Activated CD4-positive, CD25-positive, alpha-beta regulatory T cell treated with anti-CD3 and anti-CD28 coated beads, Interleukin-2, amount 50 U/mL, for 16 hours (primary cell): ENCODE measurements around the gene KIF1A.
A peak's percentile ranks its signal among the peaks of the same experiment; 100 is the strongest.
"Not testable (repeated sequence)": the region's sequence is repeated elsewhere in the genome, so short reads cannot be mapped to it uniquely, and the experiment has no call there.

Experiments used
- DNase-seq: peaks from one replicate; pipeline ENCODE4 v3.0.0-alpha.2; 2020; ENCODE audit warnings: low read depth, low spot score

KIF1A gene

DNA sequence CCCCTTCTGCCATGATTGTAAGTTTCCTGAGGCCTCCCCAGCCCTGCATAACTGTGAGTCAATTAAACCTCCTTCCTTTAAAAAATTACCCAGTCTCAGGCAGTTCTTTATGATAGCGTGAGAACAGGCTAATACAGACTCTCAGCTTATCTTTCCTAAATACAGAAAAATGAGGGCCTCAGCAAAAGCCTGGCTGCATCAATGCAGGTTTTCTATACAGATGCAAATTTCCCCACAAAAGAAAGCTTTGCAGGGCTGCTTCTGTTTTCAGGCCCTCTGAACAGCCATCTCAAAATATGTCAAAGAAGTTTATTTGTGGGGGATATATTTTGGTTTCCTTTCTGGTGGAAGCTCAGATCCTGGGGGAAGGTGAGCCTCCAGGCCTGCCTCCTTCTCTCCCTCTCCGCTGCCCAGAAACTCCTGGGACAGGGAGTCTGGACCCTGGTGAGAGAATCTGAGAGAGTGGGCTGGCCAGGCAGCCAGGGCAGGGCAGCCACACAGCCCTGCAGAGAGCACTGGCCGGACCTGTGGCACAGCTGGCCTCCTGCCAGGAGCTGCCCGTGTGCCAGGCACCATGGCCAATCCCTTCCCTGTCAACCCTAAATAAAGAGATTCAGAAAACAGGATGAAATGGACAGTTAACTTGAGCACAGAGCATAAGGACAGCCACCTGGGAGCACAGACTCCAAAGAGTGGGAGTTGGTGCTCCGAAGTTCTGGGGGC is 27.0 kb upstream of the KIF1A start:
- no peak for DNase-seq

DNA sequence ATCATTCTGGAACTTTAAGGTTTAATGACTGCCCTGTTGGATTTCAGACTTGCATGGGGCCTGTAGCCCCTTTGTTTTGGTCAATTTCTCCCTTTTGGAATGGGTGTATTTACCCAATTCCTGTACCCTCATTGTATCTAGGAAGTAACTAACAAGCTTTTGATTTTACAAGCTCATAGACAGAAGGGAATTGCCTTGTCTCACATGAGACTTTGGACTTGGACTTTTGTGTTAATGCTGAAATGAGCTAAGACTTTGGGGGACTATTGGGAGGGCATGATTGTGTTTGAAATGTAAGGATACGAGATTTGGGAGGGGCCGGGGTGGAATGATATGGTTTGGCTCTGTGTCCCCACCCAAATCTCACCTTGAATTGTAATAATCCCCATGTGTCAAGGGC is 26.3 kb upstream of the KIF1A start:
- not testable (repeated sequence) for DNase-seq

DNA sequence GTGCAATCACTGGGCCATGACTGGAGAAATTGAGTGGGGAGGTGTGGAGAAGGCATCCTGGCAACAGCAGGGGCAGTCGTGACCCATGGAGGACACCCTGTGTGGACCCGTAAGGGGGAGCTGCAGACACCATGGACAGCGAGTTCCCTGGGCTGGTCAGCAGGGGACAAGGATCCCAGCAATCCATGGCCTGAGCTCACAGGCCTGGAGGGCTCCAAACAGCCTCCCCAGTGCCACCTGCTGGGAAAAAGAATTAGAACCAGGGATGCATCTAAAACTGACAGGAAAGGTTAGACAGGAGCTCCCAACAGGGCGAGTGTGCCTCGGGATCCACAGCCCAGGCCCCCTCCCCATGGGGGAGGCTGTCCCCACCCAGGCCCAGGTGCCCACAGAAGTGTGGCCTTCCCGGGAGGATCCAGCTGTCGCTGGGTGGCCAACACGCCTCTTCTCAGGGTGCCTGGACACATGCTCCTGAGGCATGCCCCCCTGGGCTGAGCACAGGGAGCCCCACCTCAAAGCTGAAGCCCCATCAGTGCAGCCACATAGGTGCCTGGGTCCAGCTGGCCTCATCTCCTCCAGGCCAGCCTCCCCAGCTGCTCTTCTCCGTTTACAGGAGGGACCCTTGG is 20.5 kb upstream of the KIF1A start:
- no peak for DNase-seq

DNA sequence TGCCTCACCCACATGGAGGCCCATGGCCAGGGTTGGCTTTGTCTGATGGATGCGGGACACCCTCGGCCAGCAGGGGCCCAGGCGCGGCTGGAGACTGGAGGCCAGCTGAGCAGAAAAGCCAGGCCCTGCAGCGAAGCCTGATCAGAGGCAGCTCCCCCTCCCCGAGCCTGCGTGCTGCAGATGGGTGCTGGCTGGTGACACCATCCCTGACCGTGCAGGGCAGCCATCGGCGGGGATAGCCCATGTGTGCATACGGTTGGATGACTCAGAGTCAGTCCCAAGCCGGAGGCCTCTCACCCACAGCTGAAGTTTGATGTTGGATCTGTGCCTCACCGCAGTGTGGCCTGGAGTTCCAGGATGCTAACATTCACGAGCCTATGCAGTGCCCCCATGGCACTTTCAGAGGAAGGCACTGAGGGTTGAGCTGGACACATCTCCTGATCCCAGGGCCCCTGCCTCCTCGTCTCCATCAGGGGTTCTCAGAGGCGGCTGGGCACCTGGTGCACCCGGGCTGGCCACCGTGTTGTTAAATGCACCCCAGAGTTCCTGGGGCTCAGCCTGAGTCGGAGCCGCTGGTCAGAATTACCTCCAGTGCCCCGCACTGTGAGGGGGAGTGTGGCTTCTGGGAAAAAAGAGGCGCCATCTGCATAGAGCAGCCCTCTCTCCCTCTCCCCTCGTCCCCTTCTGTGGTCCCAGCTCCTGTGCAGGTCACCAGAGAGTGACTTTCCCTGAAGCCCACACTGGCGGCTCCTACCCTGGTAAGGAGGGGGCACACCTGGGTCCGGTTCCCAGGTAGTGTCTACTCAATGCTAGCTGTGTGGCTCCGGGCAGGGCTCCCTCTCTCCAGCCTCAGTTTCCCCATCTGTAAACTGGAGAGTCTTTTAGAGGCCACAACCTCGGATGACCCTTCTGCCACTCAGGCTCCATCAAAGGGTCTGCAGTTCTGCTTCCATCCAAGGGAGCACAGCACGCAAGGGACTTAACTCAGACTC is 19.4 kb upstream of the KIF1A start:
- no peak for DNase-seq

DNA sequence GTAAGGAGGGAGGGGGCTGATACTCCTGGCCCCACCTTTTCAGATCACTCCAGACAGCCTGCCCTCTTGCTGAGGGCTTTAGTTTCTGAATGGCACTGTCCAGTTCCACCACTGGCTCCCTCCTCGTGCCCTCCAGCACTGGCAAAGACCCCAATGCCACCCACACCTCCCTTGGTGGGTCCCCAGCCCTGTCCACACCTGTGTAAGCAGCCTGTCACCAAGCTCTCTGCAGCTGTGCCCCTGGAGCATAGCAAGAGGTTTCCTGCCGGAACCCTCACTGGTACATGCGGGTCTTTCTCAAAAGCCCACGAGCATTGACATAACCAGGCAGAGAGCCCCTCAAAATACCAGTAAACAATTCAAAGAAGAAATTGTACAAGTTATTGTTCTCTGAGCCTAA is 17.6 kb upstream of the KIF1A start:
- no peak for DNase-seq

DNA sequence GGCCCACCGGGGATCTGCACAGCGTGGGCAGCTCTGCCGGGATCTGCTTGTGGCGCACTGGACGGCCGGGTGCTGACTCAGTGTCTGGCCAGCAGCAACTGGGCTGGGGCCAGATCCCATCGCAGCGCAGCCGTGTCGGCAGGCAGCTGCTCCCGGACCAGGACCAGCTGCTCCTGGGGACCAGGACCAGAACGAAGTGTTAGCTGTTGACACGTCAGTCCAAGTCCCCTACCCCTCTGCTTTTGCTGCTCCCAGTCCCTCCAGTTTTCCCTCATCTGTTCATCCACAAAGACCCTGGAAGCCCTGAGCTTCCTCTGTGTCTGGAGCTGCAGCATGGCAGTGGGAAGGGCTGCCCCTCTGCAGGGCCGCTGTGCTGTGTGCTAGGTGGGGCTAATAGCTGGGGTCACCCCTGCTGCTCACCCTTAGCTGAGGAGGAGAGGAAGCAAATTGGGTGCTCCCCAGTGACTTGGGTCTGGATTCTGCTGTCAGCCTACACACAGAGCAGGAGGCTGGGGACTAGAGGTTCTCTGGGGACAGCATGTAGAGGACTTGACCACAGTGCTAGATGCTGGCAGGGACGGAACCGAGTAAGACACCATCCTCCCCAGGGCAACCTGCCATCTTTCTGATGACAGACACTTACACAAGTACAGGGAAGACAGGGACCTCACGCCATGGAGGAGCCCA is 16.9 kb upstream of the KIF1A start:
- no peak for DNase-seq

DNA sequence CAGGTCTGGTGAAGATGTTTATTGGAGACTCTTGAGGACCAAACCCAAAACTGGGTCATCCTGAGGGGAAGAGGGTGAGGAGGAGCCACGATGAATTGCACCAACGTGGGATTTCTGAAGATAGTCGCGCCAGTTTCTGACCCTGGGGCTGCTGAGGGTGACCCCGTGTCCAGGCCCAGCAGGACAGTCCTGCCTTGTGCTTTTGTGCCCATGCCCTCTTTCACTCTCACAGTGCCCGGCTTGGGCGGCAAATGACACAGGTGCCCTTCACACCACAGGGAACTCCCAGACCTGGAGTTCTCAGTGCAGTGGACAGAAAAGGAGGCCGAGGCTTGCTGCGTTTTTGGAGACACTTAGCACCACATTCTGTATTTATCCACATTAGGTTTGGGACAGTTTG is 15.5 kb upstream of the KIF1A start:
- DNase-seq: no peak

DNA sequence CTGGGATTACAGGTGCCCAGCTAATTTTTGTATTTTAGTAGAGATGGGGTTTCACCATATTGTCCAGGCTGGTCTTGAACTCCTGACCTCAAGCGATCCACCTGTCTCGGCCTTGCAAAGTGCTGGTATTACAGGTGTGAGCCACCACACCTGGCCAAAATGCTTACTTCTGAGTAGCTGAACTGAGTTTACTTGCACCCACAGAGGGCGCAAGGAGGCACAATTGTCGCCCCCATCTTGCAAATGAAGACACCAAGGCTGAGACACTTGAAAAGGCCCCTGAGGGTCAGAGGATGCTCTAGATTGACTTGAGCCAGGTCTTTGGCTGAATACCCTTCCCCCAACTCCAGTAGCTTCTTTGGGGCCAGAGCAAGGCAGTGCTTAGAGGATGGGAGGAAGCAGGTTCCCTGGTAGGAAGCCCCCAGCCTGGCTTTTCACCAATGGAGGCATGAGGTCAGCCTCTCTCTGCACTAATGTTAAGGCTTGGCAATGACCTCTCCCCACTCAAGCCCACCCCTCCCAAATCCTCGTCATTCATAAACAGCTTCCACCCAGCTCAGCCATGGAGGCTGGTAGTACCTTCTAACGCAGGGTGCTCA is 14.5 kb upstream of the KIF1A start:
- DNase-seq: no peak

DNA sequence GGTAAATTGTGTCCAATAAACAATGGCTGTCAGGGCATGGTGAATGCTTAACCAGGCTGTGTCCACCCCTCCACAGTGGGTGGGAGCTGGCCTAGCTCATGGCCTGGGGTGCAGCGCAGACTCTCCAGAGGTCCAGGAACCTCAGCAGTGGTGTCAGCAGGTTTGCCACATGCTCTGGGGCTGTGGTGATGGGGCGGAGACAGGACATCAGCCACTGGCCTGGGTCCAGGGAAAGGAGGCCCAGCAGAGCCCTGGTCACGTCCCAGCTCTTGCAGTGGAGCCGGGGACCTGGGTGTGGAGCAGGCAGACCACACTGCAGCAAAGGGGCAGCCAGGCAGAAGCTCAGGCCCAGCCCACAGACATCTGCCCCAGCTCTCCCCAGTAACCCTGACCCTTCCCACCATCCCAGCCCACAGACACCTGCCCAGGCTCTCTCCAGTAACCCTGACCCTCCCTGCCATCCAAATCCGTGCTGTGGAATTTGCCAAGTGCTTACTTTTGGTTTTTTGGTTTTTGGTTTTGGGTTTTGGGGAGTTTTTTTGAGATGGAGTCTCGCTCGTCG is 13.8 kb upstream of the KIF1A start:
- no peak for DNase-seq

DNA sequence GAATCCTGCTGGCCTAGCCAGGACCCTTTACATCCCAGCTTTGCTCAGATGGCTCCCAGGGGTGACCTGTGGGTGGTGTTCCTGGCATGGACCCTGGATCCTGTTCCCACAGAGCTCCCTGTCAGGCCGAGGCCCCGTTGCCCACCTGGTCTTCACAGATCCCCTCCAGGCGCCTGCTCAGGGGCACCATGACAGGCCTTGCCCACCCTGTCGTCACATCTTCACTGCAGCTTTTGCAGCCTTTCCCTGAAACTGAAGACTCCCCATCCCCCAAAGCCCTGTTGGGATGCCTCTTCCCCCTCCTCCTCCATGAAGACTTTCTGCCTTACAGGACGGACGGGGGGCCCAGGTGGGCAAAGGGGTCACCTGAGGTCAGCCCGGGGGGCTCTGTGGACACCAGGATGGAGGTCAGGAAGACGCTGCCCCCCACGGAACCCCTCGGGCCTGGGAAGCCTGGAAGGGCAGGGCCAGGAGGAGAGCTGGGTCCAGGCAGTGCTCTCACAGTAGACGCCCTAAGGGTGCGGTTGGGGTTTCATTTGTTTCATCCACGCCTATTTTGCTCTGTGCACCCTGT is 13.0 kb upstream of the KIF1A start:
- no peak for DNase-seq

DNA sequence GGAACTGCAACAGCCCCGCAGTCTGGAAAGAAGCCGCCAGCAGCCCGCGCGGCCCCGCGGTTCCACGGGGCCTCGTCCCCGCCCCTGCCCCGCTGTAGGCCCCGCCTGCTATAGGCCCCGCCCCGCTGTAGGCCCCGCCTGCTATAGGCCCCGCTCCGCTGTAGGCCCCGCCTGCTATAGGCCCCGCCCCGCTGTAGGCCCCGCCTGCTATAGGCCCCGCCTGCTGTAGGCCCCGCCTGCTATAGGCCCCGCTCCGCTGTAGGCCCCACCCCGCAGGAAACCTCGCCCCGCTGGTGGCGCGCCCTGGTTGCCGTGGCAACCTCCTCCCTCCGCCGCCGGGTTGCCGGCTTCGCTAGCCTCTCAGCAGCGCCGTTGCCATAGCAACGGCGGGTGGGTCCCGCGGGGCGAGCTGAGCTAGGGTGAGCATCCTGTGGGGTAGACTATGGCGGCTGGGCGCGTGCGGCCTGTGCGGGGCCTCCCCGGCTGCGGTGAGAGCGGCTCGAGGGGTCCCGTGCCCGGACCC is 12.2 kb upstream of the KIF1A start:
- DNase-seq: peak; percentile 94

DNA sequence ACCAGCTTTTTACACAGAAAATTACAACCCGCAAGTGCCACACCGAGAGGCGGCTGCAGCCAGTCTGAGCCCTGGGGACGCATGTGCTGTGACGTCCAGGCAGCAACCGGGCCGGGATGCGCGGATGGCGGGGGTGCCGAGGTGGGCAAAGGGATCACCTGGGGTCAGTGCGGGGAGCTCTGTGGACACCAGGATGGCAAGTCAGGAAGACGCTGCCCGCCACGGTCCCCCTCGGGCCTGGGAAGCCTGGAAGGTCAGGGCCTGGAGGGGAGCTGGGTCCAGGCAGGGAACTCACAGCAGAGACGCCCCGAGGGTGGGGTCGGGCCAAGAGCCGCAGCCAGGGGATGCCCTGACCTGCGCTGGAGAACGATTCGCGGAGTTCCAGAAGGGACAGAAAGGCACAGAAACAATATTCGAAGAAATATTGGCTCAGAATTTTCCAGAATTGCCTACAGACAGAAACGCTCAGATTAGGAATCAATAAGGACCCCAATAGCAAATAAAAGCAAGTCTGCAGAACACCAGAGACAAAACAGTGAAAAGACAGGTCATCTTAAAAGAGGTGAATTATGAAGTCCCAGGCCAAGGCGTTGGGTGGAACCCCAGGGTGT is 11.7 kb upstream of the KIF1A start:
- no peak for DNase-seq

DNA sequence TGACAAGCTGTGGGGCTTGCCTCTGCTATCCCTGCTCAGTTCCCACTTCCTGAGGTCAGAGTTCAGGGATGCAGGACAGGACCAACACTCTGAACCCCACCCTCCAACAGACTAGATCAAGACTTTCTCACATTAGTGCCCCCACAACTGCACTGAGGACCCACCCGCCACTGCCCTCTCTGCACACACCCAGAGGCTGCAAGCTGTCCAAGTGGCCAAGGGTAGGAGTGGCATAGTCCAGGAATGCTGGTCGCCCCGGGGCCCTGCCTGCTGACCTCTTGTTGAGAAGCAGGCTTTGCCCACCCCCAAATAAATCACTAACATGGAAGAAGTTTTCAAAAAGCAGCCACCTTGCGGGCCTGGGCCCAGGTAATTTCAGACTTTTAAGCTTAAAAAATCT is 5.5 kb upstream of the KIF1A start:
- DNase-seq: no peak

DNA sequence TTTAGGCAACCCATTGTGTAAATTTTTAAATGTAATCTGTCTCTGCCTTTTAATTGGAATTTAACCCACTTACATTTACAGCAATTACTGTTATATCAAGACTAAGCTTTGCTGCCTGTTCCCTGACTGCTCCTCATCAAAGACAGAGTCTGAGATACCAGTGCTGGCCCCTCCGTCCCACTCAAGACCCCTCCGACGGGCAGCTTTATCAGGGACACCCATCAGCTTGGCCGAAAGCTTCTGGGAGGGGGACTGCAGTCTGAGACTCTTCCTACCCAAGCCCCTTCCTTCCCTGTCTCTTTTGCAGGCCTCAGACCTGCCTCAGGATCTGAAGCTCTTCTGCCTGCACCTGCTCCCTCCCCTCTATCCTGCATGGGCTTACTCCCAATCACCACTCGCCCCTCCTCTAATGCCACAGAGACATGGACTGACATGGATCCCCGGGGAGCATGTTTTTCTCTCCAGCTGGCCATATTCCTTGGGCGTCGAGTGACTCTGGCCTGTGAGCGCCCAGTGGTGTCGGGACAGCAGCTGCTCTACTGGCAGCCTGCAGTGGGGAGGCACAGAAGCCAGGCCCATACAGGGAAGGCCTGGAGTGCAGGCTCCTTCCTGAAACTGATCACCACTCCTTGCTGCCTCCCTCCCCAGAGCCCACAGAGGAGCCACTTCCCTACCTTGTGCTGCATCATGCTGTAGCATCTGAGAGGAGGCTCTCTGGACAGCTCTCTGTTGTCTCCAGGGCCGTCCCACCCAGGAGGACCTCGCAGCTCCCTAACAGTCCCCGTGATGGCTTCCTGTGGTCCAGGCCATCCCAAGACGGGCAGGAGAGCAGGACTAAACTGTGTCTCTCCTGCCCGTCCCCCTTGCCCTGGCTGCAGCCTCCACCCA is 3.7 kb upstream of the KIF1A start:
- DNase-seq: no peak

DNA sequence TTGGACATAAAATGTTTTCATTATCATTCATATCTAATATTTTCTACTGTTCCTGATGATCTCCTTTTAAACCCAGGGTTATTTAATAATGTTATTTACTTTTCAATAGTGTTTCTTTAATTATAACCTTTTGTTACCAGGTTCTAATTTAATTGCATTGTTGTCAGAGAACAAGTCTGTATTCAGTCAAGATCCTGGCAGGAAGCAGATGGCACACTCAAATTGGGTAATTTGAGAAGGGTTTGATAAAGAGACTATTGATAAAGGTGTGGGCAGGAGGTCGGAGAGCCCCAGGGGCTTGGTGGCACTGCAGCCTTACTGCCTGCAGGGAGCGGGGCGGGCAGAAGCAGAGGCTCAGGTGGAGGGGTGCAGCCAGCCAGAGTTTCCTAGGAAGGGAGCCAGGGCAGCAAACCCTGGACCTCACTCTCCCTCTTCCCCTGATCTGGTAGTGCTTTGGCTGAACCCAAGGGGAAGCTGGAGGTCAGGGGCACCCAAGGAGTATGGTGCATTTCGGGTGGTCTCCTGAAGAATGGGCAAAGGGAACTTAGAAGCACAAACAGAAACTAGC is 2.3 kb upstream of the KIF1A start:
- no peak for DNase-seq

DNA sequence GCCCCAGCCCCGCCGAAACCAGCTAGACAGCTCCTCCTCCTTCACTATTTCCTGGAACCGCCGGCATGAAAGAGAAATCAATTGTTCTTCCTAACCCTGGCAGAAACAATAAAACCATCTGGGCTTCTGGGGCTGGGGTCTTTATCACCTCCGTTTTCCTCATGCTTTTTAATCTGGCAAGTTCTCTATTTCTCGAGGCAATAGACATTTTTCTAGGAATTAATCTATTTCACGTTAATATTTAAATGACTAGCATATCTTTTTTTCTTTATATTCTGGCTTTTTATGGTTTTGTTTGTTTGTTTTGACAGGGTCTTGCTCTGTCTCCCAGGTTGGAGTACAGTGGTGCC is 1.4 kb upstream of the KIF1A start:
- DNase-seq: no peak

DNA sequence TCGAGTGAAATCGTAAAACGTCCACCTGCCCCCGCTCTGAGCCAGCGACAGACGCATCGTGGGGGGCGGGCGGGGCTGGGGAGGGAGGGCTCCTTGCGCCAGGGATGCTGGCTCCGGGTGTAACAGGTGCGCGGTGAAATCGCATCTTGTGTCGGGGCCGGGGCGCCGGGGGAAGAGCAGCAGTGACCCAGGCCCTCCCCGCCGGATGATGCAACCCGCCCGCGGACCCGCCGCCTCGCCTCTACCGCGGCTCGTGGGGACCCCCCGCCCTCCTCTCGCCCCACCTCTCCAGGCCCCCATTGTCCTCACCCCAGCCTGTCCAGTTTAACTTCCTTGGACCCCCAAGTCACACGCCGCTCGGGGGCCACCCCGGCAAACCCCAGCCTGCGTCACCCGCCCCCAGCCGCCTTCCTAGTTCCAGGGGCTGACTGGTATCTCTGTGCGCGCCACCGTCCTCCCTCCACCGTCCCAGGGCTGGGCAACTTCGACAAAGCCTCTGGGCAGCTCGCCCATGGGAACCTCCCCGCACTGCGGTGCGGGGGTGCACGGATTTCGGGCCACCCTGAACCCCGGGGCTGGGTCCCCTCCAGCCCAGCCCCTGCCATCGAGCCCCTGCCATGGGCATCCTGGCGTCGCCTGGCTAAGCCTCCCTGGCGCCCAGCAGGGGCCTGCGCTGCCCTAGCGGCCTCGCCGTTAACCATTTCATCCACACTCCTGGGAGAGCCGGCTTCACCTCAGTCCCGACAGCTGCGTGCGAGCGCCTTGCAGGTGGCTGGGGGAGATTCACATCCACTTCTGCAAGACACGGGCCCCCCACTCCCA is 799 bp upstream of the KIF1A start:
- DNase-seq: no peak
